H9 (cell line): Measurements from ENCODE around the gene BMP3. TPM values are rescaled to one million over a fixed set of nuclear protein-coding genes. Genes with fewer than 3 reads are reported as not detected.

ENCODE experiments used
- DNase-seq: peaks from one replicate; pipeline ENCODE4 v3.0.0-alpha.2; 2017
- H2AFZ ChIP-seq: one replicate; pipeline ENCODE4 v1.6.1; 2013; ENCODE audit warnings: mild to moderate bottlenecking, low read length, control low read depth, moderate library complexity
- H2AK5ac ChIP-seq: 2 replicates; pipeline ENCODE4 v1.6.1; 2013; ENCODE audit warnings: low read length, control low read depth, mixed read lengths; ENCODE audit not compliant: insufficient read length
- H2BK120ac ChIP-seq: one replicate; pipeline ENCODE4 v1.6.1; 2013; ENCODE audit warnings: low read depth, mild to moderate bottlenecking, low read length, control low read depth, inconsistent platforms; ENCODE audit not compliant: poor library complexity, severe bottlenecking
- H2BK12ac ChIP-seq: 2 replicates; pipeline ENCODE4 v1.6.1; 2013; ENCODE audit warnings: low read length, control low read depth, mixed read lengths, low read depth; ENCODE audit not compliant: insufficient read length
- H2BK15ac ChIP-seq: 2 replicates; pipeline ENCODE4 v1.6.1; 2013; ENCODE audit warnings: low read depth, low read length, control low read depth
- H2BK20ac ChIP-seq: one replicate; pipeline ENCODE4 v1.6.1; 2013; ENCODE audit warnings: low read depth, mild to moderate bottlenecking, low read length, control low read depth, inconsistent platforms; ENCODE audit not compliant: poor library complexity, severe bottlenecking
- H2BK5ac ChIP-seq: 2 replicates; pipeline ENCODE4 v1.6.1; 2013; ENCODE audit warnings: low read length, control low read depth, mixed read lengths; ENCODE audit not compliant: insufficient read length
- H3K14ac ChIP-seq: 2 replicates; pipeline ENCODE4 v1.6.1; 2013; ENCODE audit warnings: low read length, control low read depth; ENCODE audit not compliant: insufficient read depth
- H3K18ac ChIP-seq: 2 replicates; pipeline ENCODE4 v1.6.1; 2013; ENCODE audit warnings: low read depth, mild to moderate bottlenecking, mixed read lengths, low read length, control low read depth; ENCODE audit not compliant: insufficient read length
- H3K23ac ChIP-seq: 2 replicates; pipeline ENCODE4 v1.6.1; 2013; ENCODE audit warnings: low read length, control low read depth, mixed read lengths, low read depth; ENCODE audit not compliant: insufficient read length
- H3K23me2 ChIP-seq: 2 replicates; pipeline ENCODE4 v1.6.1; 2013; ENCODE audit warnings: low read depth, mild to moderate bottlenecking, mixed read lengths, low read length, control low read depth; ENCODE audit not compliant: insufficient read length, poor library complexity, severe bottlenecking
- H3K27ac ChIP-seq: 2 replicates; pipeline ENCODE4 v1.5.1; 2013; ENCODE audit warnings: low read length, control low read depth, mixed read lengths, low read depth; ENCODE audit not compliant: insufficient read length
- H3K27me3 ChIP-seq: 2 replicates; pipeline ENCODE4 v1.6.1; 2013; ENCODE audit warnings: low read length, control low read depth, inconsistent platforms; ENCODE audit not compliant: insufficient read depth
- H3K4ac ChIP-seq: 2 replicates; pipeline ENCODE4 v1.6.1; 2013; ENCODE audit warnings: low read depth, mild to moderate bottlenecking, control low read depth, inconsistent platforms, low read length, moderate library complexity
- H3K4me1 ChIP-seq: 2 replicates; pipeline ENCODE4 v1.6.1; 2013; ENCODE audit warnings: low read length, control low read depth, inconsistent platforms; ENCODE audit not compliant: insufficient read depth
- H3K4me2 ChIP-seq: 2 replicates; pipeline ENCODE4 v1.6.1; 2013; ENCODE audit warnings: low read length, control low read depth, mixed read lengths; ENCODE audit not compliant: insufficient read length, insufficient read depth
- H3K56ac ChIP-seq: 2 replicates; pipeline ENCODE4 v1.6.1; 2013; ENCODE audit warnings: low read depth, mild to moderate bottlenecking, mixed read lengths, low read length, control low read depth; ENCODE audit not compliant: insufficient read length
- H3K79me1 ChIP-seq: 2 replicates; pipeline ENCODE4 v1.6.1; 2013; ENCODE audit warnings: low read depth, mild to moderate bottlenecking, moderate library complexity, low read length, control low read depth, inconsistent platforms; ENCODE audit not compliant: insufficient read depth, poor library complexity, severe bottlenecking
- H3K79me2 ChIP-seq: 2 replicates; pipeline ENCODE4 v1.6.1; 2013; ENCODE audit warnings: low read length, control low read depth, inconsistent platforms; ENCODE audit not compliant: insufficient read depth
- H3K9ac ChIP-seq: 2 replicates; pipeline ENCODE4 v1.6.1; 2013; ENCODE audit warnings: low read length, control low read depth, mixed read lengths; ENCODE audit not compliant: insufficient read length; ENCODE audit errors: extremely low read depth
- H3K9me3 ChIP-seq: one replicate; pipeline ENCODE4 v1.6.1; 2013; ENCODE audit warnings: low read depth, low read length, inconsistent platforms; ENCODE audit not compliant: control insufficient read depth
- H3T11ph ChIP-seq: one replicate; pipeline ENCODE4 v1.6.1; 2013; ENCODE audit warnings: mild to moderate bottlenecking, low read length, control low read depth, inconsistent platforms
- H4K20me1 ChIP-seq: one replicate; pipeline ENCODE4 v1.6.1; 2013; ENCODE audit not compliant: control insufficient read depth, insufficient read length, insufficient read depth
- H4K5ac ChIP-seq: 2 replicates; pipeline ENCODE4 v1.6.1; 2013; ENCODE audit warnings: low read depth, mild to moderate bottlenecking, mixed read lengths, low read length, control low read depth; ENCODE audit not compliant: insufficient read length
- H4K8ac ChIP-seq: replicated peaks from 2 replicates; pipeline ENCODE4 v1.6.1; 2013; ENCODE audit warnings: low read length, control low read depth, mixed read lengths, low read depth; ENCODE audit not compliant: insufficient read length
- H4K91ac ChIP-seq: 2 replicates; pipeline ENCODE4 v1.6.1; 2013; ENCODE audit warnings: low read depth, mild to moderate bottlenecking, moderate library complexity, mixed read lengths, low read length, control low read depth; ENCODE audit not compliant: insufficient read length
- H3K27ac Mint-ChIP-seq, 3 experiments: 2 replicates in 2 of 3; 3 replicates in 1 of 3; pipeline ENCODE4 v1.8.0; 2020 to 2021; ENCODE audit warnings: mixed read lengths in 3 of 3, mild to moderate bottlenecking in 1 of 3, moderate library complexity in 1 of 3
- H3K27me3 Mint-ChIP-seq: 2 replicates; pipeline ENCODE4 v1.8.0; 2021; ENCODE audit warnings: low read depth, mild to moderate bottlenecking, moderate library complexity, mixed read lengths
- H3K36me3 Mint-ChIP-seq, 3 experiments: 2 replicates in 2 of 3; 3 replicates in 1 of 3; pipeline ENCODE4 v1.8.0; 2020 to 2021; ENCODE audit warnings: low read depth in 3 of 3, mixed read lengths in 3 of 3; ENCODE audit not compliant: insufficient read depth in 1 of 3
- H3K4me1 Mint-ChIP-seq, 2 experiments: 2 replicates each; pipeline ENCODE4 v1.8.0; 2020; ENCODE audit warnings: mixed read lengths in 2 of 2
- H3K4me3 Mint-ChIP-seq, 2 experiments: 2 replicates in 1 of 2; 3 replicates in 1 of 2; pipeline ENCODE4 v1.8.0; 2020 to 2021; ENCODE audit warnings: mild to moderate bottlenecking in 2 of 2, mixed read lengths in 2 of 2, moderate library complexity in 1 of 2
- H3K9me3 Mint-ChIP-seq, 2 experiments: 2 replicates in 1 of 2; 3 replicates in 1 of 2; pipeline ENCODE4 v1.8.0; 2020; ENCODE audit warnings: mild to moderate bottlenecking in 2 of 2, mixed read lengths in 2 of 2, moderate library complexity in 1 of 2
- WGBS: extraction: QIAGEN DNeasy Blood & Tissue Kit; methylation state at CpG from one replicate; pipeline ENCODE4 v1.1.7; 2013; ENCODE audit warnings: missing lambda C conversion rate, low lambda C conversion rate, mixed read lengths; ENCODE audit not compliant: insufficient read length; ENCODE audit errors: extremely low coverage; 5-methylcytosine and 5-hydroxymethylcytosine counted together
- total RNA-seq: library from RNA; stranded (reverse); gene quantifications from 2 replicates; pipeline ENCODE4 v1.2.1, GENCODE V29; 2021
- TF ChIP-seq, protein P1 (sequence below): fragments of 200-600 bp; sonication (generic); conservative IDR thresholded peaks from 3 replicates; pipeline ENCODE4 v1.8.0; 2021; ENCODE audit warnings: antibody characterized with exemption, mild to moderate bottlenecking

Gene BMP3
- total RNA-seq, 1 experiment from 2014 or later: not detected

DNA sequence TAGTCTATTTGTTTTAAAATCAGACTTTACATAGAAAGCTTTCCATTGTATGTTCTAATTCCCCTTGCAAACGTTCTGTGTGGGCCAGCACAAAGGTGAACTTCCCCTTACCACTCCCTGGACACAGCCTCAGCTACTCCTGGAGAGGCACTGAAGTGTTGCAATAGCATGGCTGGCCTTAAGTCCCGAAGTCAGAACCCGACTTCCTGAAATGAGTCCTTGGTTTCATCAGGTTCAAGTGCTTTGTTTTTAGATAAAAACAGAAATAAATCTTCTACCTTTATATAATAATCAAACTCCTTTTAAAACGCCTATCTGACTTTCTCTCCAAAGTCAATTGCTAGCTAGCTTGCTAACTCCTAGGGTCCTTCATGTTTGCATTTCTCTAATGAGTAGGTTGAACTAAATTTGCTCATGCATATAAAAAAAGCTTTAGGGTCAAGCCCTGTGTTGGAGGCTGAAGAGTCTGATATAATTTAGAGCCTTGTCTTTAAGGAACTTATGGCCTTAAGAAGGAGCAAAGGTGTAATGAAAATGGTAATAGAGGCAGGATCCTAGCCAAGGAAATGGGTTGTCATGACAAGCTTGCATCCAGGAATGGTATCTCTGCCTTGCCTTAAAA, 9.0 kb downstream of the BMP3 start:
- Histone ChIP-seq H2BK5ac (no peak overlapping the region), H3K9me3 (no peaks in the 10 kb centered on the region), H3K27me3 (no peaks in the 10 kb centered on the region), H3K23ac (no peak overlapping the region), H3K18ac (no peak overlapping the region), H4K91ac (no peak overlapping the region), H2BK120ac (no peak overlapping the region), H3K14ac (no peak overlapping the region), H2BK15ac (no peak overlapping the region), H2AK5ac (no peak overlapping the region), H3K56ac (no peak overlapping the region), H3K27ac (no peak overlapping the region), H3K23me2 (no peaks in the 10 kb centered on the region), H2AFZ (no peak overlapping the region), H3K9ac (no peak overlapping the region), H3K4me2 (no peak overlapping the region), H4K20me1 (no peaks in the 10 kb centered on the region), H4K5ac (no peak overlapping the region), H3K4me1 (no peaks in the 10 kb centered on the region), H2BK20ac (no peak overlapping the region), H3K4ac (no peak overlapping the region), H3K79me2 (no peaks in the 10 kb centered on the region), H2BK12ac (no peak overlapping the region), H3K79me1 (no peaks in the 10 kb centered on the region), H3T11ph (no peak overlapping the region), H4K8ac (no peak overlapping the region)
- H3K27me3 Mint-ChIP-seq: peaks cover 19% of the 10 kb centered on the region
- TF ChIP-seq, protein P1, sequence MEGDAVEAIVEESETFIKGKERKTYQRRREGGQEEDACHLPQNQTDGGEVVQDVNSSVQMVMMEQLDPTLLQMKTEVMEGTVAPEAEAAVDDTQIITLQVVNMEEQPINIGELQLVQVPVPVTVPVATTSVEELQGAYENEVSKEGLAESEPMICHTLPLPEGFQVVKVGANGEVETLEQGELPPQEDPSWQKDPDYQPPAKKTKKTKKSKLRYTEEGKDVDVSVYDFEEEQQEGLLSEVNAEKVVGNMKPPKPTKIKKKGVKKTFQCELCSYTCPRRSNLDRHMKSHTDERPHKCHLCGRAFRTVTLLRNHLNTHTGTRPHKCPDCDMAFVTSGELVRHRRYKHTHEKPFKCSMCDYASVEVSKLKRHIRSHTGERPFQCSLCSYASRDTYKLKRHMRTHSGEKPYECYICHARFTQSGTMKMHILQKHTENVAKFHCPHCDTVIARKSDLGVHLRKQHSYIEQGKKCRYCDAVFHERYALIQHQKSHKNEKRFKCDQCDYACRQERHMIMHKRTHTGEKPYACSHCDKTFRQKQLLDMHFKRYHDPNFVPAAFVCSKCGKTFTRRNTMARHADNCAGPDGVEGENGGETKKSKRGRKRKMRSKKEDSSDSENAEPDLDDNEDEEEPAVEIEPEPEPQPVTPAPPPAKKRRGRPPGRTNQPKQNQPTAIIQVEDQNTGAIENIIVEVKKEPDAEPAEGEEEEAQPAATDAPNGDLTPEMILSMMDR: no peak
- H3K4me3 Mint-ChIP-seq: no peak overlapping the region
- no CpG with 5 or more reads among the region's 4 CpGs for WGBS
- no peaks in the 10 kb centered on the region for H3K36me3 Mint-ChIP-seq
- peaks cover 0 to 6% of the 10 kb centered on the region in 2 experiments; a peak in 1 of 4 replicates for H3K4me1 Mint-ChIP-seq
- DNase-seq: no peak
- H3K9me3 Mint-ChIP-seq: no peaks in the 10 kb centered on the region
- no peak overlapping the region for H3K27ac Mint-ChIP-seq
